Mucosa of gallbladder (tissue), 1 donor: ENCODE data around the gene NIM1K. TPM values are rescaled to one million over a fixed set of nuclear protein-coding genes. Genes with fewer than 3 reads are reported as not detected.
"Not testable (repeated sequence)": the region's sequence is repeated elsewhere in the genome, so short reads cannot be mapped to it uniquely, and the experiment has no call there.

Source experiments
- DNase-seq: peaks from one replicate; pipeline ENCODE4 v3.0.0-alpha.2; 2020; ENCODE audit warnings: low spot score
- total RNA-seq: library from RNA; stranded (reverse); gene quantifications from one replicate; pipeline ENCODE4 v1.2.1, GENCODE V29; 2021
- donor health status: DM: no; HTN: no; CAD: no.

Gene NIM1K
- total RNA-seq, 1 donor from 2014 or later = 0.26 TPM

DNA sequence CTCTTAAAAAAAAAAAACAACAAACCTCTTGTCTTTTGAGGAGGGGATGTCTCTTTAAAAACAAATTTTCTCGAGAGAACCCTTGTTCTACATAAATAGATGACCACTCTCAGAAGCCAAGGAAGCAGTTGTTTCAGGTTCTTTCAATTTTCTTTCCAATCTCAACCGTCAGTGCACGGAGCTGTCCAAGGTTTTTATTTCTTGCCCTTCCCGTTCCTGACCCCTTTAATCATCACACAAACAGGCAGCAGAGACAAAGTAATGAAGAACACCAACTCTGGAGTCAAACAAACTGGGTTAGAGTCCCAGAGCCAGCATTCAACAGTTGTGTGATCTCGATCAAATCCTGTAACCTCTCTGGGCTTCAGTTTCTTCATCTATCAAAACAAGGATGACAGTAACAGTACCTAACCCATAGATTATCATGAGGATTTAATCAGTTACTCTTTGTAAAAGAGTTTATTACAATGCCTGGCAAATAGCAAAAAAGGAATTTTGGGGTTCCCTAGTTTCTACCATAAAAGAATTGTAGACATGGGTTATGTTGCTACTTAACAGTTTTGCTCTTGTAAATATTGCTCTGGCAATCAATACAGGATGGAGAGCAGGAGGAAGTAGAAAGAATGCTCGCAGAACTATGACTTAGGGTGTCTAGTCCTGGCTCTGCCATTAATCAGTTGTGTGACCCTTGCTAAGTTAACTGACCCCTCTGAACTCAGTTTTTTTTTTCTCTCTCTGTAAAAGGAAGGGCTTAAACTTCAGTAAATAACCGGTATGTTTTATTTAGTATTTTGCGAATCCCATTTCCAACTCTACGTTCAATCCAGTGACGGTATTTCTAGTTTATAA is 1.0 kb upstream of the NIM1K start:
- DNase-seq = no peak

DNA sequence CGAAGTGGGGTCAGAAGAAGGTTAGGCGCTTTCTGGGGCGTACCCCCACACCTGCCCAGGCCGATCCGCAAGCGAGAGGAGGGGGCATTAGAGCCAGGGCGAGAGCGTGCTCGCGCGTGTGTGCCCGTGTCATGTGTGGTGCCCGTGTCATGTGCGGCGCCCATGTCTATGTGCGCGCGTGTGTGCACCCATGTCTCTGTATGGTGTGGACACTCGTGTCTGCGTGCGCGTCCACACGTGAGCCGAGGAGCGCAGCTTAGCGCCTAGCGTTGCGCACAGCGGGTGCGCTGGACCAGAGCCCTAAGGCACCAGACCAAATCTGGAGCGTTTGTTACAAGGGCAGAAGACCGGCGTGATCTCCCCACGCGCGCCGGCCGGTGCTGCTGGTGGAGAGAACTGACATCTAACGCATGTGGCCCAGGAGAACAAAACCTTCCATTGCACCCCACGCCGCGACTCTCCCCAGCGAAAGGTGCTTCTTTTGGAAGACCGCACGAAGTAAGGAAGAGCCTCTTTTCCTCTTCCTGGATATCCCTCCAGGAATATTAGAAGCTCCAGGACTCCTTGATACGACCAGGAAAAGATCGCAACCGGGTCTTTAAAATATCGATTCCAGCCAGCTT is 644 bp downstream of the NIM1K start:
- DNase-seq = no peak

DNA sequence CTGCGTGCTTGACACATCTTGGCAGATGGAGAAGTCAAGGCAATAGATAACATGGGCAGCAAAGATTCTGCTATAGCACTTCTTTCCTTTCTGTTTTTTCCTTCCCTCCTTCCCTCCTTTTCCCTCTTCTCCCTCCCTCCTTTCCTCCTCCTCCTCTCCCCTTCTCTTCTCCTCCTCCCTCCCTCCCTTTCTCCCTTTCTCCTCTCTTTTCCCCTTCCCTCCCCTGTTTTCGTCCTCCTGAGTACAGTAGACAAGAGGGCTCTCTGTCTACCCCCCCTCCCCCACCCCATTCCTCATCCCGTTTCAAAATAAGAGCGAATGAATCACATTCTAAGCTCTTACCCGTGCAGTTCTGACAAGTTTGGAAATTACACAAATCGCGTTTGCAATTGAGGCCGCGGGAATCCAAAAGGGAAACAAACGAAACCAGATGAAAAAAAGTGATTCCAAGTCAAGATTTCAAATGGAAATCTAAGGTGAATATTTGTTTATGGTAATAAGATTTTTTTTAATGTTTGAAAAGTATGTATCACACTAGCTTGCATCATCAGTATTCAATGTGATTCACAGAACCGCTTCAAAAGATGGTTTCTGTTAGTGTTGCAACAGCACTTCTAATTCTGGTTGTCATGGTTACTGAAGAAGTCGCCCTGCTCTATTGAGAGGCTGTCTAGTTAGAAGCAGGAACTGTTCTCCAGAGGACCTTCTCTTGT is 1.3 kb downstream of the NIM1K start:
- no peak for DNase-seq

DNA sequence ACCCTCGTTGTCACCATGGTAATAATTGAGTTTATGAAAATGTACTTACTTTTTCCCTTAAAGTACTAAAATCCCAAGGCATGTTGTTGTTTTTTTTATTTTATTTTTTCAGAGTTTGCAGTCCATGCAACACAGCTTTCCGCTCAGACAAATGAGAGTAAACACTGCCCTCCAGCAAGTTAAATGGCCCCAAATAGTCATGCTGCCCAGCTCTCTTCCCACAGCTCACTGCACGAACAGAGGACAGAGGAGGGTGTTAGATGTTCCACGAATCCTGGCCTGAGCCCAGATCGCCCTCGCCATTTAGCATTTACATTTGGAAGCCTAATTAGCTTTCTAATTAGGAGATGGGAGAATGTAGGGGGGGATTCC is 1.9 kb downstream of the NIM1K start:
- DNase-seq = no peak

DNA sequence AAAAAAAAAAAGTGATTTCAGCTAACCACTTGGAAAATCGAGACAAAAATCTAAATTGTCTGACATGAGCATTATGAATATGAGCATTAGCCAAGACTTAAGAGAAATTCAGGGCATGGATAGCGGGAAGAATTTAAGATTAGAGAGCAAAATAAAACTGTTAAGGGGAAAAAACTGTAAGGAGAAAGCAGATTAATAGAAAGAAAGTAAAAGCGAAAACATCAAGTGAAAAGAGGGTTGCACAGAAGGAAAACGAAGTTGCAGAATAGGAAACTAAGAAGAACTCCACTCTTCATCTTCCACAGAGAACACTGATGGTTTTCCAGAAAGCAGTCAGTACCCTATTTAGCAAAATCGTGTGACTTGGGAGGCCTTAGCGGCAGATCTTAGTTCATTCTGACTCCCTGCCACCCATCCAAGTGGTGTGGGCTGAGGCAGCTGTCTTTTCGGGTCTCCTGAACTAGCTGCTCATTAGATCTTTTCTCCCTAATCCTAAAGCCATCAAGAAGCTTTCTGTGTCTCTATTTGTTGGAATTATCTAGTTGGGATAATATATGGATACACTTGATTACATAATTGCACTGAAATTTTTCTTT is 3.7 kb downstream of the NIM1K start:
- DNase-seq = no peak

DNA sequence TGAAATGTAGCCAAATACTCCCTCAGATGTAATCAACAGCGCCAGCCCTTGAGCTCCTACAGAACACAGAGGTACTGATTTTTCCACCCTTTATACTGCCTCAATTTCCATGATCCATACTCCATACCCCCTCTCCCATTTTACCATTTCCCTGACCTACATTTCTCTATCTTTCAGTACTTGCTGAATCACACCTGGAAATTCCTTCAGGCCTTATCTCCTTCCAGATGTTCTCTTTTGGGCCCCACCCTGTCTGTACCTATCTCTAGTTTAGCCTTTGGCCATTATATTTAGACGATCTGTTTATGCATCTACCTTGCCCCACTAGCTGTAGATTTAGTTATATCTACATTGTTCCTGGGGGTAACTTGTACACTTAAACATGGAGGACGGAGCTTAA is 5.5 kb downstream of the NIM1K start:
- DNase-seq = no peak

DNA sequence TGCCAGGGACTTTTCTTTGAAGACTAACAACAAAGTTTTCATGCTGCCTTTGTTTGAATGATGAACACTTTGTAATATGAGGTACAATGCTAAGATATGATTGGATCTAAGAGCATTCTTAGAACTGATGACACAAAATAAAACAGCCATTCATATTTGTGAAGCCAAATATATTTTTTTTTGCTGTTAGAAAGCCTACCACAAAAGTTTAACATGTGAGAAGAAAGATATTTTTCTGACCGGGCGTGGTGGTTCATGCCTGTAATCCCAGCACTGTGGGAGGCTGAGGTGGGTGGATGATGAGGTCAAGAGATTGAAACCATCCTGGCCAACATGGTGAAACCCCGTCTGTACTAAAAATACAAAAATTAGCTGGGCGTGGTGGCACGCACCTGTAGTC is 9.4 kb downstream of the NIM1K start:
- not testable (repeated sequence) for DNase-seq

DNA sequence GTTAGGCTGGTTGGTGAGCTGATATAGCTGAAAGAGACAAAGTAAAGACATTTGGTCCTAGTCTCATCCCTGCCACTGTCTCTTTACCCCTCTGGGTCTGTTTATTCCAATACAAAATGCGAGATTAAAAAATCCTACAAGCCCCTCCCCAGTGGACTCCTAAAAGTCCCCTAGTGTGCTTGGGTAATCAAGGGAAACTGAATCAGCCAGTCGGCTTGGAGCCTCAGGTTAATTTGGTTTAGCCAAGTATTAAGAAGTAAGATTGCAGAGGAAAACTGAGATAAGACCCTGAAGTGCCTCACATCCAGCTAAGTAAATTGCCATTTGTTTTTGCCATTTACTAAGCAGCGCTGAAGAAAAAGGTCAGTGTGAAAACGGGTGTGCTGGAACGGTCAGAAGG is 10.4 kb downstream of the NIM1K start:
- no peak for DNase-seq

DNA sequence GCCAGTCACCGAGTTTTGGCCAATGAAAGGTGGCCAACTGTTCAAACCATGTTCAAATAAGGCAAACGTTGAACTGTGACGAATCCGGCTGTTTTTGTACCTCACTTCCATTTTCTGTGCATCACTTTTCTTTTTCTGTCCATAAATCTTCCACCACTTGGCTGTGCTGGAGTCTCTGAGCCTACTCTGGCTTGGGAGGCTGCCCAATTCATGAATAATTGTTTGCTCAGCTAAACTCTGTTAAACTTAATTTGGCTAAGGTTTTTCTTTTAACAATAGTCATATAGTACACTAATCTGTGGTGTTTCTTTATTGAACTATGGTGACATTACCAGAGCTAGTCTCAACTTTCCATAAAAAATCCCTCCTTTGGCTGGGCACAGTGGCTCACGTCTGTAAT is 11.3 kb downstream of the NIM1K start:
- no peak for DNase-seq

DNA sequence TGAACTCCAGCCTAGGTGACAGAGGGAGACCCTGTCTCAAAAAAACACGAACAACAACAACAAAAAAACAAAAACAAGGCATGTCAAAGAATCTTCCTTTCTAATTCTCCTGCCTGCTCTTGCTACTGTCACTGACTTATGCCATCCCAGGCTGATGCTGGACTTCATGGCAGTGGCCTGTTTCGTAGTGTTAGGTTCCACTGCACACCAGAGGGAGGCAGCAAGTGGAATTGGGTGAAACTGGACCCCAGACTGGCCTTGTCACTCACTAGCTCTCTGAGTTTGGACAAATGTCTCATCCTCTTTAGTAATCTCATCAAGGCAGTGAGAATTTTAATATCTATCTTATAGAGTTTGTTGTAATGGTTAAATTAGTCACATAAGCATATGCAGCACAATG is 12.9 kb downstream of the NIM1K start:
- DNase-seq = no peak

DNA sequence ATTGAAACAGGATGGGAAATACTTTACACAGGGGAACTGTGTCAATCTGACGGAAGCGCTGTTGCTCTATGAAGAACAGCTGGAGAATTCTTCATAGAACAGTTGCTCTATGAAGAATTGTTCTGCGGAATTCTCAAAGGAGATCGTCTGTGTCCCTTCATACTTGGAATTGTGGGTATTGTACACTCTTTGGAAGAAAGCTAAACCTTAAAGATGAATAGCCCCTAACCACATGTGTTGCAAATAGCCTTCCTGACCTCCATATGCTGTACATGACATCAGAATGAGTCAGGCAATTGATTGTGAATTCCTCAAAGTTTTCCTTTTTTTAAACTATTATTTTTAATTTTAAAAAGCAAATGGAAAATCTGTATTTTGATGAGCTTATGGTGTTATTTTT is 15.6 kb downstream of the NIM1K start:
- DNase-seq = no peak

DNA sequence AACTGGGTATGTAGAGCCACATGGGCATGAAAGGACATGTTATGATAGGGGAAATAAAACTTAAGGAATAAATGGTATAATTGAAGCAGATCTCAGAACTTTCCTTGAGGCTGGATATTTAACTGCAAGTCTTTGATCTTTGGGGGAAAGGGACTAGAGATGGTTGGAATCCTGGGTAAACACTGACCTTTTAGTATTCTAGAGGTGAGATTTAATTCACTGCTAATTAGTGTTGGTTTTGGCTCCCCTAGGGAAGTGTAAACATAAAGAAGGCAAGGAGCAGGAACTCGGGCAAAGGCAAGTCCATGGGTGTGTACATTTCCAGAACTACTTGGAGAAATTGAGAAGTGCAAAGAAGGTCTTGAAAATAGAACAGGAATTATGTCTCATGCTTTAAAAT is 16.6 kb downstream of the NIM1K start:
- no peak for DNase-seq

DNA sequence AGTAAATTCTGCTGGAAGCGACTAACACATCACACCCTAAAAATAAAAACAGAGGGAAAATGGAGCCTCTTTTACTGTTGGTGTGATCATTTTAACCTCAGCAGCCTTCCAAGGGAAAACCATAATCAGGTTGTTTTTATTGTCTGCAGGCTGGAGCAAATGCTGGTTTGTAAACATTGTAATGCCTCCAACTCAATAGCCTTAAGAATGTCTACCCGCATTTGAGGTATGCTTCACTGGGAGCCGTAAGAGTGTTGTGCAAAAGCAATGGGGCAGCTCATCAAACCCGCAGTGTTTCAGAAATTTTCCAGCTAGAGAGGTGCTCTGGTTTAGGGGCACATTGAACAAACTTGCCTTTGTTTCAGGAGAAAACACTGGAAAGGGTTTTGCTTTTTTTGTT is 17.0 kb downstream of the NIM1K start:
- DNase-seq = no peak

DNA sequence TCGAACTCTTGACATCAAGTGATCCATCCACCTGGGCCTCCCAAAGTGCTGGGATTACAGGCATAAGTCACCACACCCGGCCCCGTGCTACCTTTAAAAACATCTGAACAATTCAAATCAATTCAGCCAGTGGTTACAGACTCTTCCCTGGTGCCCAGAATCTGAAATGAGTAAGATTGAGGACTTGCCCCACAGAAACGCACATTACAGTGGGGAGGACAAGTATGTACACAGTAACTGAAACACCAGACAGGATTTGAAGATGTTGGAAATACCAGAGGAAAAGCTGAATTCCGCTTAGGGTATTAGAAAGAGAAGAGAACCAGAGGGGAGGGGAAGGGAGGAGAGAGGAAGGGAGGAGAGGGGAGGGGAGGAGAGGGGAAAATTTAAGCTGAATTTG is 17.8 kb downstream of the NIM1K start:
- no peak for DNase-seq

DNA sequence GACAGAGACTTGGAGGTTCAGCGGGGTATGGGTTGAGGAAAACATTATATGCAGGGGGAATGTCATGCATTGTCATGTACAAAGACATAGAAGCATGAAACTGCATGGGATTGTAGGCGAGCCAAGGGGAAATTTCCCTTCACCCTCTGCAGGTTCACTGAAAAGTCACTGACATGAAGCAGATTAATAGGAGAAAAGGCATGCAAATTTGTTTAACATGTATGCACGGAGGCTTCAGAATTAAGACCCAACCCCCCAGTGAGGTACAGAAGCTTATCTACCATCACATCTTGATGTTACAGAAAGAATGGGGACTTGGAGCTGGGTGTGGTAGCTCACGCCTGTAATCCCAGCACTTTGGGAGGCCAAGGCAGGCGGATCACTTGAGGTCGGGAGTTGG is 18.5 kb downstream of the NIM1K start:
- DNase-seq = no peak

DNA sequence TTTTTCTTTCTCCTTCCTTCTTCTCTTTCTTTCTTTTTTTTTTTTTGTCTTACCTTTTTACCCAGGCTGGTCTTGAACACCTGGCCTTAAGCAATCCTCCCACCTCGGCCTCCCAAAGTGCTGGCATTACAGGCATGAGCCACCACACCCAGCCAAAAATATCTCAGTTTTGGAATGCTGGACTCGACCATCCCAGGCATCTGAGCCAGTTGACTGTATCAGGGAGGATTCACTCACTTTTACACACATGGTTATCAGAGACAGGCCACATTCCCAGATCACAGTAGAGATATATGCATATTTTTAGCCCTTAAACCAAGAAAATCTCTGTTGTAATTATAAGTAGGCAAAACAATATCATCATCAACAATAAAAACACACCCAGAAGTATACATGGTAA is 21.9 kb downstream of the NIM1K start:
- no peak for DNase-seq

DNA sequence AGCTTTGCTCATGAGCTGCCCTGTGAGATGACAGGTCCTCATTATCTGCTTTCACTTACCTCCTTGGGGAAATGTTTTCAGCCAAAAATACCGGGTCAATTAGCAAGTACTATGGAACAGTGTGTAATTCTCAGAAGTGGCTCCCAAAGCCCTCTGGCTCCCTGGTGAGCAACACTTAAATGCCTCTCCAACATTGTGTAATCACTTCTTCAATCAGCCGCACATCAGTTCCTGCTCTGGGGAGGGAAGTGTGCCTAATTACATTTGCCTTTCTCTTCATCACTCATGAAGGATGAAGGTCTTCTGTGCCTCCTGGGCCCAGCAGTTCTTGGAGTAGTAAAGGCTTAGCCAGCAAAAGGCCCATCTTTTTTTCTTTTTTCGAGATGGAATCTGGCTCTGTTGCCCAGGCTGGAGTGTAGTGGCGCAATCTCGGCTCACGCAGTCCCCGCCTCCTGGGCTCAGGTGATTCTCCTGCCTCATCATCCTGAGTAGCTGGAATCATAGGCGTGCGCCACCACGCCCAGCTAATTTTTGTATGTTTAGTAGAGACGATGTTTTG is 23.1 kb downstream of the NIM1K start:
- no peak for DNase-seq

DNA sequence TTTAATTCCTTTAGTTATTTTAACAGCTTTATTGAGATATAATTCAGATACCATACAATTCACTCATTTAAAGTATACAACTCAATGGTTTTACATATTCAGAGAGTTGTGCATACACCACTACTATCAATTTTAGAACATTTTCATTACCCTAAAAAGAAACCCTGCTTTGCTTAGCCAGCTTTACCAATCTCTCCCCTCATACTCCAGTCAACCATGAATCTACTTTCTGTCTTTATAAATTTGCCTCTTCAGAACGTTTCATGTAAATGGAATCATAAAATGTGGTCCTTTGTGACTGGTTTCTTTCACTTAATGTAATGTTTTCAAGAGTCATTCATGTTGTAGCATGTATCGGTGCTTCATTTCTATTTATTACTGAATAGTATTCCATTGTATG is 24.9 kb downstream of the NIM1K start:
- DNase-seq = no peak

DNA sequence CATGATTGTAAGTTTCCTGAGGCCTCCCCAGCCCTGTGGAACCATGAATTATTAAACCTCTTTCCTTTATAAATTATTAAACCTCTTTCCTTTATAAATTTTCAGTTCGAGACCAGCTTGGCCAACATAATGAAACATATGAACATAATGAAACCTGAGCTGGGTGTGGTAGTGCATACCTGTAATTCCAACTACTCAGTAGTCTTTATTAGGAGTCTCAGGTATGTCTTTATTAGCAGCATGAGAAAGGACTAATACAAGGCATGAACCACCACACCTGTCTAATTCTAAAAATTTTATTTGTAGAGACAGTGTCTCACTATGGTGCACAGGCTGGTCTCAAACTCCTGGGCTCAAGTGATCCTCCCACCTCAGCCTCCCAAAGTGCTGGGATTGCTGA is 27.1 kb downstream of the NIM1K start:
- no peak for DNase-seq

DNA sequence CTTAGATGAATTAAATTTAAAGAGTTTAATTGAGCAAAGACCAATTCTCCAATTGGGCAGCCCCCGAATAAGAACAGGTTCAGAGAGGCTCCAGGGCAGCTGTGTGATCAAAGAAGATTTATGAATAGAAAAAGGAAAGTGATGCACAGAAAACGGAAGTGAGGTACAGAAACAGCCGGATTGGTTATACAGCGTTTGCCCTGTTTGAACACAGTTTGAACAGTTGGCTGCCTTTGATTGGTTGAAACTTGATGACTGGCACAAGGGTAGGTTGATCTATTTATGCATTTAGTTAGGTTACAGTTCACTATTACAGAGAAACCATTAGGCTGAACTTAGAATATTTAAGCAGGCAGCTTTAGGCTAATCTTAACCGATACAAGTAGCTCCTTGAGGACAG is 29.5 kb downstream of the NIM1K start:
- no peak for DNase-seq

DNA sequence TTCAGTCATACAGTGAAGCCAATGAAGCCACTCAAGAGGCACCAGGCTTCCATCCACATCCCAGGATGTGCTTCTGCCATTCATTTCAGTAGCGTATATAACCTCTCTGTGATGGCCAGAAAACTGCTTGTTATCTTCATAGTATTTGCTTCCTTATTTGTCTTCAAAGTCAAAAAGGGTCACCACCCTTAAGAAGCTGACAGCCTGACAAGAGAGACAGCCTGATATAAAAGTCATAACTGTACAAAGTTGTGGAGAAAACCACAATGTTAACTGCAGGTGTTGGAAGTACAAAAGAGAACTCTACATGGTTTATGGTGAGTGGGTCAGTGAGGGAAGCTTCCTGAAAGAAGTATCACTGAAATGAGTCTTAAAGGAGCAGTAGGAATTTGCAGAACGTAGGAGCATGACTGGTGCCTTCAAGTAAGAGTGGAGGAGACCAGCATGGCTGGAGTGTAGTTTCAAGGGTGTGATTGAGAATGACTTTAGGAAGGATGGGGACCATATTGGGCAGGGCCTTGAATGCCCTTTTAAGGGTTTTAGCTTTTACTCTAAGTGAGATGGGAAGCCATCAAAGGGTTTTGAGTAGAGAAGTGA is 33.7 kb downstream of the NIM1K start:
- DNase-seq = no peak

DNA sequence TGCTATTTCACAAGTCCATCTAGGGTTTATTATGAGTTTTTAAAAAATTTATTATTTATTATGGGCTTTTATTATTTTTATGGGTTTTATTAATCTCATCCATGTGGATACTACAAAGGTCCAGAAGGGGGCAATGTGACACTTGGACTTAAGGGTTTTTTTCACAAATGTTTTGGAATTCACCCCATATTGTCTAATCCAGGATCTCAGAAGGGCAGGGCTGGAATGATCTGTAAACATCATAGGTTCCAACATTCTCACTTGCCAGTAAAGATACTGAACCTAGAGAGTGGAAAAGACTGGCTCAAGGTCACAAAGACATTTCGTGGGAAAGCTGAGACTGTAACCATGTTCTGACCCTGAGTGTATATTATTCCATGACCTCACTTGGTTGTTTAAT is 35.6 kb downstream of the NIM1K start:
- DNase-seq = no peak
